IMR-90 (cell line): ENCODE data around the gene GPC5. TPM values are rescaled to one million over a fixed set of nuclear protein-coding genes. Genes with fewer than 3 reads are reported as not detected.

ENCODE experiments used
- ATAC-seq: fragments of 200-7000 bp; cut with Tn5 transposase; 2 replicates; pipeline ENCODE4 v1.9.1; 2020; ENCODE audit warnings: low read depth, mild to moderate bottlenecking, moderate library complexity
- BruUV-seq: library from RNA; stranded (reverse); fragments of 400-500 nt; replicated peaks from 2 replicates; lab custom pipeline; 2021; lab: Mats Ljungman, UMichigan
- CTCF ChIA-PET: fragments of 300-600 bp; formaldehyde crosslinking; extraction: SDS; loops from one replicate; lab custom pipeline; 2021; ENCODE audit warnings: antibody characterized with exemption; lab: Yijun Ruan, JAX
- POLR2A ChIA-PET: fragments of 300-600 bp; sonication (Branson Sonifier 250); formaldehyde crosslinking; loops from one replicate; lab custom pipeline; 2022; ENCODE audit warnings: antibody characterized with exemption; ENCODE audit not compliant: unreplicated experiment; lab: Charles Lee
- DNase-seq: peaks from one replicate; pipeline ENCODE4 v3.0.0; 2013
- H2AFZ ChIP-seq: replicated peaks from 2 replicates; pipeline ENCODE3; 2013; ENCODE audit warnings: low read length, mild to moderate bottlenecking; ENCODE audit not compliant: poor library complexity
- H2AK5ac ChIP-seq: 2 replicates; pipeline ENCODE4 v1.6.1; 2013; ENCODE audit warnings: low read depth, low read length, inconsistent platforms
- H2AK9ac ChIP-seq: replicated peaks from 2 replicates; pipeline ENCODE3; 2013; ENCODE audit warnings: mild to moderate bottlenecking, low read depth, low read length, moderate library complexity; ENCODE audit not compliant: poor library complexity
- H2BK120ac ChIP-seq: 2 replicates; pipeline ENCODE4 v1.6.1; 2013; ENCODE audit warnings: low read depth, low read length, inconsistent platforms
- H2BK15ac ChIP-seq: 3 replicates; pipeline ENCODE4 v1.6.1; 2013; ENCODE audit warnings: low read depth, low read length, inconsistent platforms
- H2BK20ac ChIP-seq: 2 replicates; pipeline ENCODE4 v1.6.1; 2013; ENCODE audit warnings: low read depth, mild to moderate bottlenecking, inconsistent platforms, low read length, moderate library complexity
- H2BK5ac ChIP-seq: 2 replicates; pipeline ENCODE4 v1.6.1; 2013; ENCODE audit warnings: mild to moderate bottlenecking, low read depth, low read length, inconsistent platforms; ENCODE audit not compliant: poor library complexity, severe bottlenecking
- H3K14ac ChIP-seq: replicated peaks from 2 replicates; pipeline ENCODE4 v1.6.1; 2013; ENCODE audit warnings: low read depth, low read length, inconsistent platforms
- H3K18ac ChIP-seq: 2 replicates; pipeline ENCODE4 v1.6.1; 2013; ENCODE audit warnings: low read depth, low read length, control low read depth
- H3K23ac ChIP-seq: 2 replicates; pipeline ENCODE4 v1.6.1; 2013; ENCODE audit warnings: low read depth, low read length, inconsistent platforms
- H3K27ac ChIP-seq: 2 replicates; pipeline ENCODE4 v1.5.1; 2013; ENCODE audit warnings: mild to moderate bottlenecking, control low read depth, low read length; ENCODE audit not compliant: insufficient read depth
- H3K27me3 ChIP-seq: 2 replicates; pipeline ENCODE4 v1.6.1; 2013; ENCODE audit warnings: low read length; ENCODE audit not compliant: control insufficient read depth, insufficient read depth
- H3K36me3 ChIP-seq: 2 replicates; pipeline ENCODE4 v1.6.1; 2013; ENCODE audit warnings: low read length, mixed read lengths; ENCODE audit not compliant: control insufficient read depth, insufficient read depth
- H3K4ac ChIP-seq: 2 replicates; pipeline ENCODE4 v1.6.1; 2013; ENCODE audit warnings: low read depth, low read length, inconsistent platforms
- H3K4me1 ChIP-seq: 2 replicates; pipeline ENCODE4 v1.6.1; 2013; ENCODE audit warnings: low read length, mixed read lengths; ENCODE audit not compliant: control insufficient read depth, insufficient read depth
- H3K4me2 ChIP-seq: 2 replicates; pipeline ENCODE4 v1.6.1; 2013; ENCODE audit warnings: low read depth, mild to moderate bottlenecking, control low read depth, low read length, moderate library complexity
- H3K4me3 ChIP-seq: 2 replicates; pipeline ENCODE4 v1.5.1; 2013; ENCODE audit warnings: low read depth, mild to moderate bottlenecking, control low read depth, low read length, moderate library complexity; ENCODE audit not compliant: insufficient read depth
- H3K56ac ChIP-seq: 2 replicates; pipeline ENCODE4 v1.6.1; 2013; ENCODE audit warnings: low read length, inconsistent platforms; ENCODE audit not compliant: insufficient read depth; ENCODE audit errors: extremely low read depth
- H3K79me1 ChIP-seq, 2 experiments: 2 replicates each; pipeline ENCODE4 v1.6.1; 2013; ENCODE audit warnings: low read length in 2 of 2, inconsistent platforms in 1 of 2, low read depth in 1 of 2
- H3K9ac ChIP-seq: 2 replicates; pipeline ENCODE4 v1.6.1; 2013; ENCODE audit warnings: low read depth, low read length, control low read depth
- H3K9me1 ChIP-seq: 2 replicates; pipeline ENCODE4 v1.6.1; 2013; ENCODE audit warnings: low read length, inconsistent platforms; ENCODE audit not compliant: insufficient read depth
- H3K9me3 ChIP-seq: 2 replicates; pipeline ENCODE4 v1.6.1; 2013; ENCODE audit warnings: low read length; ENCODE audit not compliant: control insufficient read depth, insufficient read depth
- H4K20me1 ChIP-seq: 2 replicates; pipeline ENCODE4 v1.6.1; 2013; ENCODE audit warnings: low read length, inconsistent platforms; ENCODE audit not compliant: insufficient read depth
- H4K5ac ChIP-seq: 2 replicates; pipeline ENCODE4 v1.6.1; 2013; ENCODE audit warnings: mild to moderate bottlenecking, low read depth, low read length, control low read depth
- H4K8ac ChIP-seq, 2 experiments: 2 replicates each; pipeline ENCODE4 v1.6.1; 2013; ENCODE audit warnings: low read depth in 2 of 2, low read length in 2 of 2, control low read depth in 1 of 2, inconsistent platforms in 1 of 2
- H4K91ac ChIP-seq: 2 replicates; pipeline ENCODE4 v1.6.1; 2013; ENCODE audit warnings: low read depth, low read length, inconsistent platforms; ENCODE audit not compliant: insufficient read depth
- FOS ChIP-seq: fragments of 150-350 bp; IDR thresholded peaks from 2 replicates; pipeline ENCODE4 v1.6.1; 2016; ENCODE audit warnings: low read depth, low read length
- NFE2L2 ChIP-seq: fragments of 150-350 bp; IDR thresholded peaks from 2 replicates; pipeline ENCODE4 v1.6.1; 2016; ENCODE audit warnings: low read depth, mild to moderate bottlenecking, low read length
- RCOR1 ChIP-seq: IDR thresholded peaks from 2 replicates; pipeline ENCODE4 v1.6.1; 2012; ENCODE audit warnings: mild to moderate bottlenecking, low read length, improper control_type of control experiment; ENCODE audit not compliant: insufficient replicate concordance
- SMC3 ChIP-seq: fragments of 150-350 bp; IDR thresholded peaks from 2 replicates; pipeline ENCODE4 v1.6.1; 2016; ENCODE audit warnings: low read depth, mild to moderate bottlenecking, antibody characterized with exemption, low read length, moderate library complexity
- WGBS, 2 experiments: methylation state at CpG; one replicate each; pipeline versions ENCODE4 v1.1.5 to v1.1.7; 2013; ENCODE audit warnings: missing lambda C conversion rate in 2 of 2; ENCODE audit not compliant: insufficient read length in 1 of 2; ENCODE audit errors: extremely low coverage in 2 of 2; 5-methylcytosine and 5-hydroxymethylcytosine counted together
- dilution Hi-C: fragments of 300-500 bp; cut with HindIII; formaldehyde crosslinking; loops from one replicate; pipeline ENCODE4 v1.14.3; 2018; ENCODE audit warnings: low sequenced_read_pairs; ENCODE audit not compliant: unreplicated experiment
- in situ Hi-C: fragments of 300-500 bp; cut with MboI; formaldehyde crosslinking; loops from 3 replicates; pipeline ENCODE4 v1.14.3; 2019; ENCODE audit warnings: low sequenced_read_pairs, inconsistent platforms, mixed read lengths
- intact Hi-C: fragments of 100-400 bp; cut with micrococcal nuclease; formaldehyde crosslinking; loops from 2 replicates; pipeline ENCODE4 v1.10.0; 2022
- polyA plus RNA-seq, 3 experiments: library from polyadenylated mRNA; depleted of rRNA; stranded (reverse); fragments of >200 nt; gene quantifications; 2 replicates each; pipeline ENCODE4 v1.2.3, GENCODE V29; 2012; ENCODE audit warnings: low replicate concordance in 1 of 3
- total RNA-seq: library from RNA; depleted of rRNA; stranded (reverse); fragments of >200 nt; gene quantifications from 2 replicates; pipeline ENCODE4 v1.2.3, GENCODE V29; 2012

The GPC5 gene
- total and polyA plus RNA-seq, 2 of the 4 experiments (the other 2 are of a cell fraction) = 0.94 to 1.8 TPM

DNA sequence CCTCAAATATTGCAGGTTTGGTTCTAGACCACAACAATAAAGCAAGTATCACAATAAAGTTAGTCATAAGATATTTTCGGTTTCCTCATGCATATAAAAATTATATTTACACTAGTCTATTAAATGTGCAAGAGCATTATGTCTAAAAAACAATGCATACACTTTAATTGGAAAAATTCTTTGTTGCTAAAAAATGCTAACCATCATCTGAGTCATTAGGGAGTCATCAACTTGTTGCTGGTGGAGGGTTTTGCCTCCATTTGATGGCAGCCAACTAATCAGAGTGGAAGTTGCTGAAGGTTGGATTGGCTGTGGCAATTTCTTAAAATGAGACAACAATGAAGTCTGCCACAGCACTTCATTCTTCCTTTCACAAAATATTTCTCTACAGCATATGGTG lies 1405.9 kb downstream of the GPC5 start:
- intact Hi-C loops (no loop called here), dilution Hi-C loops (no loop called here), in situ Hi-C loops (no loop called here)
- Histone ChIP-seq H3K9ac (no peak overlapping the region), H4K91ac (no peak overlapping the region), H4K5ac (no peak overlapping the region), H4K8ac (no peak overlapping the region), H3K18ac (no peak overlapping the region), H3K23ac (no peak overlapping the region), H3K79me1 (no peaks in the 10 kb centered on the region), H2AK9ac (no peak overlapping the region), H3K36me3 (no peaks in the 10 kb centered on the region), H3K4ac (no peak overlapping the region), H3K4me1 (no peaks in the 10 kb centered on the region), H2BK15ac (no peak overlapping the region), H2BK5ac (no peak overlapping the region), H3K9me3 (no peaks in the 10 kb centered on the region), H2AK5ac (no peak overlapping the region), H3K9me1 (no peaks in the 10 kb centered on the region), H4K20me1 (no peaks in the 10 kb centered on the region), H3K56ac (no peak overlapping the region), H3K4me3 (no peak overlapping the region), H3K14ac (no peak overlapping the region), H3K4me2 (no peak overlapping the region), H3K27me3 (no peaks in the 10 kb centered on the region), H2BK20ac (no peak overlapping the region), H2BK120ac (no peak overlapping the region), H2AFZ (no peak overlapping the region), H3K27ac (no peak overlapping the region)
- DNase-seq = peak; percentile 64
- no peak for TF ChIP-seq RCOR1
- 0 out of 2 replicates have a peak, but pooled peaks have one; percentile 12 for TF ChIP-seq FOS
- TF ChIP-seq NFE2L2 = no peak
- TF ChIP-seq SMC3 = no peak
- no TSS peak for BruUV-seq
- CTCF ChIA-PET = no interaction called here
- no CpG with 5 or more reads among the region's 1 CpG for WGBS, 2 experiments
- ATAC-seq = peak; percentile 30; the same call in 1 of the 2 replicates
- POLR2A ChIA-PET = no interaction called here
